Neural crest cell (in vitro differentiated cells): Measurements from ENCODE around the gene ST3GAL3. TPM values are rescaled to one million over a fixed set of nuclear protein-coding genes. Genes with fewer than 3 reads are reported as not detected.

Source experiments
- DNase-seq: peaks from one replicate; pipeline ENCODE4 v3.0.0; 2021; ENCODE audit warnings: low read depth, mixed read lengths, low spot score
- H3K27ac Mint-ChIP-seq: one replicate; pipeline ENCODE4 v1.8.0; 2021; ENCODE audit warnings: mild to moderate bottlenecking, mixed read lengths; ENCODE audit not compliant: unreplicated experiment
- H3K27me3 Mint-ChIP-seq: 2 replicates; pipeline ENCODE4 v1.8.0; 2021; ENCODE audit warnings: low read depth, mild to moderate bottlenecking, mixed read lengths
- H3K36me3 Mint-ChIP-seq: 2 replicates; pipeline ENCODE4 v1.8.0; 2021; ENCODE audit warnings: low read depth, mild to moderate bottlenecking, mixed read lengths
- H3K4me1 Mint-ChIP-seq: 2 replicates; pipeline ENCODE4 v1.8.0; 2021; ENCODE audit warnings: mixed read lengths
- H3K4me3 Mint-ChIP-seq: one replicate; pipeline ENCODE4 v1.8.0; 2021; ENCODE audit warnings: mild to moderate bottlenecking, mixed read lengths
- H3K9me3 Mint-ChIP-seq: 2 replicates; pipeline ENCODE4 v1.8.0; 2021; ENCODE audit warnings: mixed read lengths
- total RNA-seq: library from RNA; stranded (reverse); gene quantifications from 2 replicates; pipeline ENCODE4 v1.2.1, GENCODE V29; 2021
- TF ChIP-seq, protein P1 (sequence below): fragments of 200-600 bp; sonication (generic); conservative IDR thresholded peaks from 2 replicates; pipeline ENCODE4 v1.5.0; 2021; ENCODE audit warnings: antibody characterized with exemption, mild to moderate bottlenecking

ST3GAL3 gene
- total RNA-seq, 1 donor from 2014 or later: 37.4 TPM

DNA sequence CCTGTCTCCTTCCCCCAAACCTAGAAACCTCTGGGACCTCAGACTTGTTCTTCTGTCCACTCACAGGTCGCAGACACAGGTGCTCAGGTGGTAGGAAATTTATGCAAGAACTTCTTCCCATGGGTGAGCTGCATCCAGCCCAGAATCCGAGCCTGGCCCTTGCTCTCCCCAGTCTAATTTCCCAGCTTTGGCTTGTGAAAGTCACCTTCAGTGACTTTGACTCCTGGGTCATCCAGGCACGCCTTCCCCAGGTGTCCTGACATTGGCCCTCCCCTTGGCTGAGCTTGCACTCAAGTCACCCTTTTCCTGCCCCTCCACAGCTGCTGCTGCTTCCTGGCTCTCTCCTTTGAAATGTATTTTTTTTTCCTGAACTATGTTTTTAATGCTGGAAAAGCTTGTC, 246.0 kb downstream of the ST3GAL3 start:
- H3K9me3 Mint-ChIP-seq: no peaks in the 10 kb centered on the region

DNA sequence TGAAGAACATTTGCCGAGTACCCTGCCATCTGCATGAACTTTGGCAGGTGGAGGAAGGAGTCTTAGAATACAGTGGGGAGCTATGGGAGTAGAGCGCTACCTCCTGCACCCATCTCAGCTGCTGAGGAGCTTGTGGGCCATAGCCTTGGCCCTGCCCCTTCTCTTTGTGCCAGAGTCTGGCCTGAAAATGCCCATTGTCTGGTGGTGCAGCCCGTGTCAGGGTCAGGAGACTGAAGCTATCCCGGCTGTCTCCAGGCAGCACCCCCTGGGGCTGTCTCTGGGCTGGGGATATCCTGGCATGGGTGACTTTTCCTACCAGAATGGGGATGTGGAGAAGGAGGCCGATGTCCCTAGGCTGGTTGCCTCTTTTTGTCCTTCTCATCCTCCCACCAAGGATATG, 246.7 kb downstream of the ST3GAL3 start:
- Mint-ChIP-seq H3K27me3 (no peaks in the 10 kb centered on the region), H3K9me3 (no peaks in the 10 kb centered on the region), H3K27ac (no peak overlapping the region), H3K36me3 (peaks cover 7% of the 10 kb centered on the region), H3K4me3 (no peak overlapping the region), H3K4me1 (peaks cover 10% of the 10 kb centered on the region)
- DNase-seq: no peak
- TF ChIP-seq, protein P1, sequence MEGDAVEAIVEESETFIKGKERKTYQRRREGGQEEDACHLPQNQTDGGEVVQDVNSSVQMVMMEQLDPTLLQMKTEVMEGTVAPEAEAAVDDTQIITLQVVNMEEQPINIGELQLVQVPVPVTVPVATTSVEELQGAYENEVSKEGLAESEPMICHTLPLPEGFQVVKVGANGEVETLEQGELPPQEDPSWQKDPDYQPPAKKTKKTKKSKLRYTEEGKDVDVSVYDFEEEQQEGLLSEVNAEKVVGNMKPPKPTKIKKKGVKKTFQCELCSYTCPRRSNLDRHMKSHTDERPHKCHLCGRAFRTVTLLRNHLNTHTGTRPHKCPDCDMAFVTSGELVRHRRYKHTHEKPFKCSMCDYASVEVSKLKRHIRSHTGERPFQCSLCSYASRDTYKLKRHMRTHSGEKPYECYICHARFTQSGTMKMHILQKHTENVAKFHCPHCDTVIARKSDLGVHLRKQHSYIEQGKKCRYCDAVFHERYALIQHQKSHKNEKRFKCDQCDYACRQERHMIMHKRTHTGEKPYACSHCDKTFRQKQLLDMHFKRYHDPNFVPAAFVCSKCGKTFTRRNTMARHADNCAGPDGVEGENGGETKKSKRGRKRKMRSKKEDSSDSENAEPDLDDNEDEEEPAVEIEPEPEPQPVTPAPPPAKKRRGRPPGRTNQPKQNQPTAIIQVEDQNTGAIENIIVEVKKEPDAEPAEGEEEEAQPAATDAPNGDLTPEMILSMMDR: no peak

More for the DNA sequence above, 246.0 kb downstream of the ST3GAL3 start:
- Mint-ChIP-seq H3K4me1 (peaks cover 14% of the 10 kb centered on the region), H3K27ac (no peak overlapping the region), H3K36me3 (peaks cover 6% of the 10 kb centered on the region), H3K27me3 (no peaks in the 10 kb centered on the region), H3K4me3 (no peak overlapping the region)
- DNase-seq: no peak
- TF ChIP-seq, protein P1: no peak

DNA sequence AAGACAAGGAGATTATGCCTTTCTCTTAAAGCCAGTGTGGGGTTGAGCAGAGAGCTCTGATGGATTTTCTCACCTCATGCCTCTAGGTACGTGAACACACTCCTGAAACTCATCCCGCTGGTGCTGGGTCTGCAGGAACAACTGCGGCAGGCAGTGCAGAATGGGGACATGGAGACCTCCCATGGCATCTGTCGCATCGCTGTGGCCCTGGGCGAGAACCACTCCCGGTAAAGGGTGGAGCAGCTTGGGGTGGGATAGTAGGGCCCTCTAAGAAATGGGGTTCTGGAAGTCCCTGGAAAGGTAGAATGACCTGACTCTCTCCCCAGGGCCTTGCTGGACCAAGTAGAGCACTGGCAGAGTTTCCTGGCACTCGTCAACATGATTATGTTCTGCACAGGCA, 248.9 kb downstream of the ST3GAL3 start:
- Mint-ChIP-seq H3K27ac (no peak overlapping the region), H3K4me3 (no peak overlapping the region), H3K27me3 (no peaks in the 10 kb centered on the region), H3K4me1 (peaks cover under 1% of the 10 kb centered on the region), H3K9me3 (no peaks in the 10 kb centered on the region), H3K36me3 (peaks cover 5% of the 10 kb centered on the region)
- TF ChIP-seq, protein P1: no peak
- no peak for DNase-seq

DNA sequence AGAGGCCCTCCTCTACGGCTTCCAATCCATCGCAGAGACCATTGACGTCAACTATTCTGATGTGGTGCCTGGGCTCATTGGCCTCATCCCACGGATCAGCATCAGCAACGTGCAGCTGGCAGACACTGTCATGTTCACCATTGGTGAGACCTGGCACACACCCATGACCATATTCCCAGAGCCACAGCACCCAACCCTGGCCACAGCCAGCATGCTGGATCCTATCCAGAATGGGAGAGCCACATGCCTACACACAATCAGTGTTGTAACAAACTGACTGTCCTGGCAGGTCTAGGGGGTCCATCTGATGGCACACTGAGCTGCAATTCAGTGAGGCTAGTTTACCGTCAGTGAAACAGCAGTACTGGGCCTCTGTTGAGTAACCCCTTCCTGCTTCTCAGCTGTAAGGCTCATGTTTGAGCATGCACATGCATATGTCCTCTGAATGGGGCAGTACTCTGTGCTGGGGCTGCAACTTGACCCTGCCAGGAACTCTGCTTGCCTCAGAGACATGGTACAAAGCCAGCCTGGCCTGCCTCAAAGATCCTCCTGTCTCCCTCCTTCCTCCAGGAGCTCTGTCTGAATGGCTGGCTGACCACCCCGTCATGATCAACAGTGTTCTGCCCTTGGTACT, 250.2 kb downstream of the ST3GAL3 start:
- H3K27ac Mint-ChIP-seq: peak overlapping the region; percentile 52
- no peaks in the 10 kb centered on the region for H3K27me3 Mint-ChIP-seq
- TF ChIP-seq, protein P1: no peak
- no peaks in the 10 kb centered on the region for H3K9me3 Mint-ChIP-seq
- H3K4me3 Mint-ChIP-seq: no peak overlapping the region
- no peak for DNase-seq
- H3K4me1 Mint-ChIP-seq: no peaks in the 10 kb centered on the region
- H3K36me3 Mint-ChIP-seq: peaks cover 5% of the 10 kb centered on the region

DNA sequence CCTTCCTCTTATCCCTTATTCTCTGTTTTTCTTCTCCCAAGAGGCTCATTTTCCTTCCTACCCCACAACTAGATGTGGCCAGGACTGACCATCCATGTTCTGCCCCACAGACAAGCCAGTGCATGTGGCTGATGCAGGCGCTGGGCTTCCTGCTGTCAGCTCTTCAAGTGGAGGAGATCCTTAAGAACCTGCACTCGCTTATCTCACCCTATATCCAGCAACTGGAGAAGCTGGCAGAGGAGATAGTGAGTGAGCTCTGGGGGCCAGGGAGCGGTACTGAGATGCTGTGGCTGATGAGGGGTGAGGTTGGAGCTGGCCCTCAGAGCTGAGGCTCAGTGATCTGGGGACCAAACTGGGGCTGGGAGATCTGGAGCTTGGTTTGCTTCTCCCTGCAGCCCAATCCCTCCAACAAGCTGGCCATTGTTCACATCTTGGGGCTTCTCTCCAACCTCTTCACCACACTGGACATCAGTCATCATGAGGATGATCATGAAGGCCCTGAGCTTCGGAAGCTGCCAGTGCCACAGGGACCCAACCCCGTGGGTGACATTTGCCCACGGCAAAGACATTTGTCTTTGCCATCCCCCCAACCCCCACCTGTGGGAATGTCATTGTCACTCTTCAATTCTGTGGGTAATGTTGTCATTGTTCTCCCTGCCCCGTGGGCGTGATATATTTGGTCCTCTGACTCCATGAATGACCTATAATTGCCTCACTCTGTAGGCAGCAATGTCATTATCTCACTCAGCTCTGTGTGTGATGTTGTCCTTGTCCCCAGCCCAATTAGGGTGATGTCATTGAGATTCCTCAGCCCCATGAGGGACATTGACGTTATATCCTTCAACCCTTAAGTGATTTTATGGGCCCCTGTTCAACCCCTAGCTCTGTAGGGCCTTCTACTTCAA, 251.3 kb downstream of the ST3GAL3 start:
- TF ChIP-seq, protein P1: no peak
- no peak for DNase-seq
- Mint-ChIP-seq H3K9me3 (no peaks in the 10 kb centered on the region), H3K27me3 (no peaks in the 10 kb centered on the region), H3K4me3 (no peak overlapping the region), H3K27ac (peak overlapping the region; percentile 81), H3K4me1 (no peaks in the 10 kb centered on the region), H3K36me3 (peaks cover 5% of the 10 kb centered on the region)
